IMR-90 (cell line): Measurements from ENCODE around the gene ADGRD1. TPM values are rescaled to one million over a fixed set of nuclear protein-coding genes. Genes with fewer than 3 reads are reported as not detected.
"Not testable (repeated sequence)": the region's sequence is repeated elsewhere in the genome, so short reads cannot be mapped to it uniquely, and the experiment has no call there.

ENCODE experiments used
- ATAC-seq: fragments of 200-7000 bp; cut with Tn5 transposase; 2 replicates; pipeline ENCODE4 v1.9.1; 2020; ENCODE audit warnings: low read depth, mild to moderate bottlenecking, moderate library complexity
- BruUV-seq: library from RNA; stranded (reverse); fragments of 400-500 nt; replicated peaks from 2 replicates; lab custom pipeline; 2021; lab: Mats Ljungman, UMichigan
- CTCF ChIA-PET: fragments of 300-600 bp; formaldehyde crosslinking; extraction: SDS; loops from one replicate; lab custom pipeline; 2021; ENCODE audit warnings: antibody characterized with exemption; lab: Yijun Ruan, JAX
- POLR2A ChIA-PET: fragments of 300-600 bp; sonication (Branson Sonifier 250); formaldehyde crosslinking; loops from one replicate; lab custom pipeline; 2022; ENCODE audit warnings: antibody characterized with exemption; ENCODE audit not compliant: unreplicated experiment; lab: Charles Lee
- DNase-seq: peaks from one replicate; pipeline ENCODE4 v3.0.0; 2013
- H2AFZ ChIP-seq: replicated peaks from 2 replicates; pipeline ENCODE3; 2013; ENCODE audit warnings: low read length, mild to moderate bottlenecking; ENCODE audit not compliant: poor library complexity
- H2AK5ac ChIP-seq: 2 replicates; pipeline ENCODE4 v1.6.1; 2013; ENCODE audit warnings: low read depth, low read length, inconsistent platforms
- H2AK9ac ChIP-seq: replicated peaks from 2 replicates; pipeline ENCODE3; 2013; ENCODE audit warnings: mild to moderate bottlenecking, low read depth, low read length, moderate library complexity; ENCODE audit not compliant: poor library complexity
- H2BK120ac ChIP-seq: 2 replicates; pipeline ENCODE4 v1.6.1; 2013; ENCODE audit warnings: low read depth, low read length, inconsistent platforms
- H2BK15ac ChIP-seq: 3 replicates; pipeline ENCODE4 v1.6.1; 2013; ENCODE audit warnings: low read depth, low read length, inconsistent platforms
- H2BK20ac ChIP-seq: 2 replicates; pipeline ENCODE4 v1.6.1; 2013; ENCODE audit warnings: low read depth, mild to moderate bottlenecking, inconsistent platforms, low read length, moderate library complexity
- H2BK5ac ChIP-seq: 2 replicates; pipeline ENCODE4 v1.6.1; 2013; ENCODE audit warnings: mild to moderate bottlenecking, low read depth, low read length, inconsistent platforms; ENCODE audit not compliant: poor library complexity, severe bottlenecking
- H3K14ac ChIP-seq: replicated peaks from 2 replicates; pipeline ENCODE4 v1.6.1; 2013; ENCODE audit warnings: low read depth, low read length, inconsistent platforms
- H3K18ac ChIP-seq: 2 replicates; pipeline ENCODE4 v1.6.1; 2013; ENCODE audit warnings: low read depth, low read length, control low read depth
- H3K23ac ChIP-seq: 2 replicates; pipeline ENCODE4 v1.6.1; 2013; ENCODE audit warnings: low read depth, low read length, inconsistent platforms
- H3K27ac ChIP-seq: 2 replicates; pipeline ENCODE4 v1.5.1; 2013; ENCODE audit warnings: mild to moderate bottlenecking, control low read depth, low read length; ENCODE audit not compliant: insufficient read depth
- H3K27me3 ChIP-seq: 2 replicates; pipeline ENCODE4 v1.6.1; 2013; ENCODE audit warnings: low read length; ENCODE audit not compliant: control insufficient read depth, insufficient read depth
- H3K36me3 ChIP-seq: 2 replicates; pipeline ENCODE4 v1.6.1; 2013; ENCODE audit warnings: low read length, mixed read lengths; ENCODE audit not compliant: control insufficient read depth, insufficient read depth
- H3K4ac ChIP-seq: 2 replicates; pipeline ENCODE4 v1.6.1; 2013; ENCODE audit warnings: low read depth, low read length, inconsistent platforms
- H3K4me1 ChIP-seq: 2 replicates; pipeline ENCODE4 v1.6.1; 2013; ENCODE audit warnings: low read length, mixed read lengths; ENCODE audit not compliant: control insufficient read depth, insufficient read depth
- H3K4me2 ChIP-seq: 2 replicates; pipeline ENCODE4 v1.6.1; 2013; ENCODE audit warnings: low read depth, mild to moderate bottlenecking, control low read depth, low read length, moderate library complexity
- H3K4me3 ChIP-seq: 2 replicates; pipeline ENCODE4 v1.5.1; 2013; ENCODE audit warnings: low read depth, mild to moderate bottlenecking, control low read depth, low read length, moderate library complexity; ENCODE audit not compliant: insufficient read depth
- H3K56ac ChIP-seq: 2 replicates; pipeline ENCODE4 v1.6.1; 2013; ENCODE audit warnings: low read length, inconsistent platforms; ENCODE audit not compliant: insufficient read depth; ENCODE audit errors: extremely low read depth
- H3K79me1 ChIP-seq, 2 experiments: 2 replicates each; pipeline ENCODE4 v1.6.1; 2013; ENCODE audit warnings: low read length in 2 of 2, inconsistent platforms in 1 of 2, low read depth in 1 of 2
- H3K9ac ChIP-seq: 2 replicates; pipeline ENCODE4 v1.6.1; 2013; ENCODE audit warnings: low read depth, low read length, control low read depth
- H3K9me1 ChIP-seq: 2 replicates; pipeline ENCODE4 v1.6.1; 2013; ENCODE audit warnings: low read length, inconsistent platforms; ENCODE audit not compliant: insufficient read depth
- H3K9me3 ChIP-seq: 2 replicates; pipeline ENCODE4 v1.6.1; 2013; ENCODE audit warnings: low read length; ENCODE audit not compliant: control insufficient read depth, insufficient read depth
- H4K20me1 ChIP-seq: 2 replicates; pipeline ENCODE4 v1.6.1; 2013; ENCODE audit warnings: low read length, inconsistent platforms; ENCODE audit not compliant: insufficient read depth
- H4K5ac ChIP-seq: 2 replicates; pipeline ENCODE4 v1.6.1; 2013; ENCODE audit warnings: mild to moderate bottlenecking, low read depth, low read length, control low read depth
- H4K8ac ChIP-seq, 2 experiments: 2 replicates each; pipeline ENCODE4 v1.6.1; 2013; ENCODE audit warnings: low read depth in 2 of 2, low read length in 2 of 2, control low read depth in 1 of 2, inconsistent platforms in 1 of 2
- H4K91ac ChIP-seq: 2 replicates; pipeline ENCODE4 v1.6.1; 2013; ENCODE audit warnings: low read depth, low read length, inconsistent platforms; ENCODE audit not compliant: insufficient read depth
- whole genome bisulfite sequencing, 2 experiments: methylation state at CpG; one replicate each; pipeline versions ENCODE4 v1.1.5 to v1.1.7; 2013; ENCODE audit warnings: missing lambda C conversion rate in 2 of 2; ENCODE audit not compliant: insufficient read length in 1 of 2; ENCODE audit errors: extremely low coverage in 2 of 2; 5-methylcytosine and 5-hydroxymethylcytosine counted together
- dilution Hi-C: fragments of 300-500 bp; cut with HindIII; formaldehyde crosslinking; loops from one replicate; pipeline ENCODE4 v1.14.3; 2018; ENCODE audit warnings: low sequenced_read_pairs; ENCODE audit not compliant: unreplicated experiment
- in situ Hi-C: fragments of 300-500 bp; cut with MboI; formaldehyde crosslinking; loops from 3 replicates; pipeline ENCODE4 v1.14.3; 2019; ENCODE audit warnings: low sequenced_read_pairs, inconsistent platforms, mixed read lengths
- intact Hi-C: fragments of 100-400 bp; cut with micrococcal nuclease; formaldehyde crosslinking; loops from 2 replicates; pipeline ENCODE4 v1.10.0; 2022
- polyA plus RNA-seq, 3 experiments: library from polyadenylated mRNA; depleted of rRNA; stranded (reverse); fragments of >200 nt; gene quantifications; 2 replicates each; pipeline ENCODE4 v1.2.3, GENCODE V29; 2012; ENCODE audit warnings: low replicate concordance in 1 of 3
- total RNA-seq: library from RNA; depleted of rRNA; stranded (reverse); fragments of >200 nt; gene quantifications from 2 replicates; pipeline ENCODE4 v1.2.3, GENCODE V29; 2012

ADGRD1 gene
- total and polyA plus RNA-seq, 2 of the 4 experiments (the other 2 are of a cell fraction), result not detected

GRCh38 chr12:130904936-130905455 is 48.7 kb upstream of the ADGRD1 start:
- H2BK120ac ChIP-seq, H3K27ac ChIP-seq, ATAC-seq, H3K18ac ChIP-seq, H3K56ac ChIP-seq, H3K27me3 ChIP-seq, DNase-seq, in situ Hi-C loops, H4K91ac ChIP-seq, H3K4me3 ChIP-seq, intact Hi-C loops, H3K4me2 ChIP-seq, H4K8ac ChIP-seq, POLR2A ChIA-PET, H3K9me1 ChIP-seq, CTCF ChIA-PET, H2AFZ ChIP-seq, H3K4ac ChIP-seq, H2BK15ac ChIP-seq, H3K36me3 ChIP-seq, H3K9me3 ChIP-seq, H3K79me1 ChIP-seq, H4K5ac ChIP-seq, H3K9ac ChIP-seq, H4K20me1 ChIP-seq, H2AK9ac ChIP-seq, H2BK5ac ChIP-seq, H3K14ac ChIP-seq, H3K4me1 ChIP-seq, dilution Hi-C loops, BruUV-seq, H2BK20ac ChIP-seq, H2AK5ac ChIP-seq, H3K23ac ChIP-seq: not testable (repeated sequence)
- WGBS, 2 experiments, result no CpG with 5 or more reads among the region's 31 CpGs
